Measurements from ENCODE around the gene TNNI3.
"Not testable (repeated sequence)": the region's sequence is repeated elsewhere in the genome, so short reads cannot be mapped to it uniquely, and the experiment has no call there.

The TNNI3 gene

GRCh38 chr19:55173186-55173713 lies 15.7 kb upstream of the TNNI3 start:
- DNase-seq (ENCODE audit: low read depth in 2 of 2): no peak

GRCh38 chr19:55172741-55173140 lies 15.2 kb upstream of the TNNI3 start:
- DNase-seq (ENCODE audit: low read depth in 2 of 2): no peak

- not testable (repeated sequence) for DNase-seq (ENCODE audit: low read depth in 2 of 2)
These were observed 14.8 kb upstream of the TNNI3 start for GRCh38 chr19:55172318-55172717.

GRCh38 chr19:55171440-55171839 lies 13.9 kb upstream of the TNNI3 start:
- DNase-seq (ENCODE audit: low read depth in 2 of 2): no peak

- DNase-seq (ENCODE audit: low read depth in 2 of 2): no peak
These were observed 11.6 kb upstream of the TNNI3 start for GRCh38 chr19:55169136-55169535.

GRCh38 chr19:55166530-55167268 lies 9.2 kb upstream of the TNNI3 start, which contains the start of gene DNAAF3:
TSS of gene DNAAF3 (minus strand) at chr19:55166613. CDS start at chr19:55166413, 200 bp downstream.
- DNase-seq (ENCODE audit: low read depth in 2 of 2): peak in 1 of 2 donors; percentile 46

GRCh38 chr19:55165952-55166529 lies 8.5 kb upstream of the TNNI3 start:
- DNase-seq (ENCODE audit: low read depth in 2 of 2): no peak

GRCh38 chr19:55161571-55162322 lies 4.2 kb upstream of the TNNI3 start:
- no peak for DNase-seq (ENCODE audit: low read depth in 2 of 2)

GRCh38 chr19:55160986-55161365 lies 3.4 kb upstream of the TNNI3 start:
- no peak for DNase-seq (ENCODE audit: low read depth in 2 of 2)

GRCh38 chr19:55160128-55160985 lies 2.8 kb upstream of the TNNI3 start:
- DNase-seq (ENCODE audit: low read depth in 2 of 2): peak; percentile 62 to 69

- no peak for DNase-seq (ENCODE audit: low read depth in 2 of 2)
These were observed 1.6 kb upstream of the TNNI3 start for GRCh38 chr19:55158848-55159749.

- DNase-seq (ENCODE audit: low read depth in 2 of 2): no peak
These were observed 891 bp upstream of the TNNI3 start for GRCh38 chr19:55158423-55158822.

GRCh38 chr19:55156202-55157063 lies 1.1 kb downstream of the TNNI3 start:
- DNase-seq (ENCODE audit: low read depth in 2 of 2): no peak

- DNase-seq (ENCODE audit: low read depth in 2 of 2): not testable (repeated sequence)
These were observed 1.7 kb downstream of the TNNI3 start for GRCh38 chr19:55155784-55156183.

GRCh38 chr19:55153652-55154264 lies 3.8 kb downstream of the TNNI3 start:
- no peak for DNase-seq (ENCODE audit: low read depth in 2 of 2)

GRCh38 chr19:55152017-55152416 lies 5.5 kb downstream of the TNNI3 start:
- no peak for DNase-seq (ENCODE audit: low read depth in 2 of 2)

GRCh38 chr19:55149078-55150003 lies 8.2 kb downstream of the TNNI3 start, which contains the start of gene TNNT1:
TSS of gene TNNT1 (minus strand) at chr19:55149206. CDS start at chr19:55147157, 2,049 bp downstream.
- no peak for DNase-seq (ENCODE audit: low read depth in 2 of 2)

Measured in activated CD8-positive, alpha-beta memory T cell treated with anti-CD3 and anti-CD28 coated beads for 4 hours (primary cell).